22Rv1 (cell line): Measurements from ENCODE around the gene DCC.

Experiments used
- CTCF ChIP-seq: fragments of 450-650 bp; IDR thresholded peaks from 2 replicates; pipeline ENCODE4 v1.5.1; 2017; ENCODE audit warnings: mild to moderate bottlenecking
- ZFX ChIP-seq: fragments of 450-650 bp; IDR thresholded peaks from 2 replicates; pipeline ENCODE4 v1.6.1; 2017; ENCODE audit warnings: antibody characterized with exemption, borderline replicate concordance

- no peak for TF ChIP-seq CTCF
- no peak for TF ChIP-seq ZFX
Measured at GRCh38 chr18:52874774-52875173, 534.8 kb downstream of the DCC start.
